SK-N-SH (cell line): ENCODE measurements around the gene POGLUT3. TPM values are rescaled to one million over a fixed set of nuclear protein-coding genes. Genes with fewer than 3 reads are reported as not detected.

Experiments
- CTCF ChIA-PET: fragments of 300-600, 350-600 bp; formaldehyde crosslinking; extraction: SDS; loops from one replicate; lab custom pipeline; 2021; lab: Yijun Ruan, JAX
- POLR2A ChIA-PET: fragments of 350-600 bp; sonication (Branson Sonifier 250); formaldehyde crosslinking; extraction: SDS; loops from one replicate; lab custom pipeline; 2020; ENCODE audit warnings: antibody characterized with exemption, inconsistent platforms; lab: Yijun Ruan, JAX
- DNase-seq: peaks from one replicate; pipeline ENCODE4 v3.0.0; 2012
- H2AFZ ChIP-seq: fragments of 200-600 bp; sonication (generic); 2 replicates; pipeline ENCODE4 v1.8.1; 2016; ENCODE audit warnings: antibody characterized with exemption, mild to moderate bottlenecking, low read depth
- H3F3A ChIP-seq: fragments of 200-600 bp; sonication (generic); replicated peaks from 2 replicates; pipeline ENCODE3; 2016; ENCODE audit warnings: antibody characterized with exemption, mild to moderate bottlenecking; ENCODE audit not compliant: insufficient read depth
- H3K27ac ChIP-seq, 2 experiments: fragments of 200-500 bp in 1 of 2; fragments of 200-600 bp in 1 of 2; sonication (Bioruptor generic) in 1 of 2; sonication (generic), shearing (Covaris generic) in 1 of 2; 2 replicates each; pipeline versions ENCODE4 v1.5.1 to v1.6.1; 2014 to 2016; ENCODE audit warnings: low read depth in 2 of 2, inconsistent platforms in 1 of 2, low read length in 1 of 2, mild to moderate bottlenecking in 1 of 2, mixed read lengths in 1 of 2
- H3K27me3 ChIP-seq: fragments of 200-600 bp; sonication (generic), shearing (Covaris generic); 2 replicates; pipeline ENCODE4 v1.6.1; 2016; ENCODE audit warnings: mixed run types; ENCODE audit not compliant: insufficient read depth
- H3K36me3 ChIP-seq, 2 experiments: fragments of 200-500 bp in 1 of 2; fragments of 200-600 bp in 1 of 2; sonication (Bioruptor generic) in 1 of 2; sonication (generic) in 1 of 2; replicated peaks in 1 of 2; 2 replicates each; pipeline versions ENCODE3 to v1.5.1; 2014 to 2016; ENCODE audit warnings: low read length in 1 of 2, mild to moderate bottlenecking in 1 of 2; ENCODE audit not compliant: insufficient read depth in 2 of 2, control insufficient read depth in 1 of 2
- H3K4me1 ChIP-seq, 2 experiments: fragments of 200-500 bp in 1 of 2; fragments of 200-600 bp in 1 of 2; sonication (Bioruptor generic) in 1 of 2; sonication (generic), shearing (Covaris generic) in 1 of 2; 2 replicates each; pipeline versions ENCODE4 v1.5.1 to v1.6.1; 2014 to 2016; ENCODE audit warnings: low read depth in 1 of 2, low read length in 1 of 2, mixed run types in 1 of 2; ENCODE audit not compliant: insufficient read depth in 2 of 2, control insufficient read depth in 1 of 2
- H3K4me2 ChIP-seq: fragments of 200-600 bp; sonication (generic), shearing (Covaris generic); 2 replicates; pipeline ENCODE4 v1.6.1; 2017; ENCODE audit warnings: mixed run types
- H3K4me3 ChIP-seq, 2 experiments: fragments of 200-500 bp in 1 of 2; fragments of 200-600 bp in 1 of 2; sonication (Bioruptor generic) in 1 of 2; sonication (generic), shearing (Covaris generic) in 1 of 2; 2 replicates each; pipeline versions ENCODE4 v1.5.1 to v1.8.1; 2014 to 2016; ENCODE audit warnings: low read depth in 2 of 2, inconsistent platforms in 1 of 2, low read length in 1 of 2, mild to moderate bottlenecking in 1 of 2, mixed read lengths in 1 of 2, moderate library complexity in 1 of 2
- H3K79me2 ChIP-seq: fragments of 200-600 bp; sonication (generic); 2 replicates; pipeline ENCODE4 v1.8.1; 2017; ENCODE audit warnings: mild to moderate bottlenecking; ENCODE audit not compliant: insufficient read depth
- H3K9ac ChIP-seq: fragments of 200-600 bp; sonication (generic); 2 replicates; pipeline ENCODE4 v1.6.1; 2017; ENCODE audit warnings: mixed run types
- H3K9me2 ChIP-seq: fragments of 200-600 bp; sonication (generic); 2 replicates; pipeline ENCODE4 v1.6.1; 2017; ENCODE audit warnings: mixed run types
- H3K9me3 ChIP-seq: fragments of 200-600 bp; sonication (generic); 2 replicates; pipeline ENCODE4 v1.6.1; 2017; ENCODE audit warnings: mixed run types, mild to moderate bottlenecking, moderate library complexity
- H4K20me1 ChIP-seq: fragments of 200-600 bp; sonication (generic); 2 replicates; pipeline ENCODE4 v1.6.1; 2017; ENCODE audit warnings: mild to moderate bottlenecking, mixed run types; ENCODE audit not compliant: insufficient read depth
- CHD2 ChIP-seq: fragments of 150-350 bp; IDR thresholded peaks from 2 replicates; pipeline ENCODE4 v1.6.1; 2018; ENCODE audit warnings: low read length; ENCODE audit not compliant: partially characterized antibody
- CTCF ChIP-seq: fragments of 200-600 bp; sonication (generic); IDR thresholded peaks from 2 replicates; pipeline ENCODE4 v1.6.1; 2017; ENCODE audit warnings: antibody characterized with exemption, mild to moderate bottlenecking, moderate library complexity
- EP300 ChIP-seq, 2 experiments: IDR thresholded peaks; 2 replicates each; pipeline versions ENCODE4 v1.4.0 to v1.6.1; 2012; ENCODE audit warnings: borderline replicate concordance in 1 of 2, low read depth in 1 of 2, low read length in 1 of 2
- EZH2phosphoT487 ChIP-seq: fragments of 200-600 bp; sonication (generic); IDR thresholded peaks from 2 replicates; pipeline ENCODE4 v1.6.1; 2017; ENCODE audit warnings: low read depth, mixed run types, mild to moderate bottlenecking, antibody characterized with exemption, moderate library complexity, borderline replicate concordance
- FOSL2 ChIP-seq: IDR thresholded peaks from 2 replicates; pipeline ENCODE4 v1.4.0; 2012; ENCODE audit warnings: low read depth, mild to moderate bottlenecking, moderate library complexity, borderline replicate concordance
- IRF3 ChIP-seq: fragments of 150-350 bp; IDR thresholded peaks from 2 replicates; pipeline ENCODE4 v1.6.1; 2016; ENCODE audit warnings: mild to moderate bottlenecking, low read depth, low read length
- MAX ChIP-seq: IDR thresholded peaks from 2 replicates; pipeline ENCODE4 v1.4.0; 2012; ENCODE audit warnings: low read depth
- POLR2AphosphoS5 ChIP-seq: IDR thresholded peaks from 2 replicates; pipeline ENCODE4 v1.6.1; 2012; ENCODE audit warnings: low read depth, low read length
- RAD21 ChIP-seq: IDR thresholded peaks from 2 replicates; pipeline ENCODE4 v1.6.1; 2012; ENCODE audit warnings: mild to moderate bottlenecking, low read length
- RCOR1 ChIP-seq: fragments of 150-350 bp; IDR thresholded peaks from 2 replicates; pipeline ENCODE4 v1.6.1; 2017; ENCODE audit warnings: antibody characterized with exemption, low read length
- REST ChIP-seq: IDR thresholded peaks from 2 replicates; pipeline ENCODE4 v1.6.1; 2012; ENCODE audit warnings: mild to moderate bottlenecking, low read depth, low read length, moderate library complexity
- RFX5 ChIP-seq: IDR thresholded peaks from 2 replicates; pipeline ENCODE4 v1.6.1; 2012; ENCODE audit warnings: mild to moderate bottlenecking, improper control_type of control experiment, low read length
- RXRA ChIP-seq: IDR thresholded peaks from 2 replicates; pipeline ENCODE4 v1.4.0; 2012; ENCODE audit warnings: low read depth, mild to moderate bottlenecking, borderline replicate concordance
- SMC3 ChIP-seq: IDR thresholded peaks from 2 replicates; pipeline ENCODE4 v1.6.1; 2012; ENCODE audit warnings: low read depth, low read length, improper control_type of control experiment
- TEAD4 ChIP-seq: IDR thresholded peaks from 2 replicates; pipeline ENCODE4 v1.4.0; 2012; ENCODE audit warnings: mild to moderate bottlenecking, borderline replicate concordance; ENCODE audit not compliant: insufficient read depth
- YY1 ChIP-seq: IDR thresholded peaks from 2 replicates; pipeline ENCODE4 v1.4.0; 2012; ENCODE audit warnings: low read depth, mild to moderate bottlenecking
- WGBS: methylation state at CpG from one replicate; pipeline ENCODE4 v1.1.6; 2017; ENCODE audit warnings: low lambda C conversion rate; 5-methylcytosine and 5-hydroxymethylcytosine counted together
- polyA plus RNA-seq, 3 experiments: library from polyadenylated mRNA; depleted of rRNA; stranded (reverse); fragments of >200 nt; gene quantifications; 2 replicates each; pipeline ENCODE4 v1.2.3, GENCODE V29; 2012

Gene POGLUT3
- polyA plus RNA-seq, 1 of the 3 experiments (the other 2 are of a cell fraction) = 26.3 TPM

- H4K20me1 ChIP-seq = no peaks in the 10 kb centered on the region
- ChIA-PET POLR2A (no interaction called here), CTCF (no interaction called here)
- no peaks in the 10 kb centered on the region for H3K36me3 ChIP-seq
- H3K9ac ChIP-seq = peak overlapping the region; percentile 76; the same call in 1 of the 2 replicates
- DNase-seq = no peak
- no peaks in the 10 kb centered on the region for H3K9me2 ChIP-seq
- H2AFZ ChIP-seq = peak overlapping the region; percentile 80
- no peaks in the 10 kb centered on the region for H3K9me3 ChIP-seq
- H3F3A ChIP-seq = peaks cover 6% of the 10 kb centered on the region
- no peaks in the 10 kb centered on the region for H3K27me3 ChIP-seq
- peak overlapping the region; percentile 61 to 75 for H3K4me3 ChIP-seq
- peak overlapping the region; percentile 74 for H3K4me2 ChIP-seq
- no peak for TF ChIP-seq TEAD4
- TF ChIP-seq FOSL2 = no peak
- TF ChIP-seq MAX = no peak
- TF ChIP-seq RFX5 = no peak
- TF ChIP-seq EZH2phosphoT487 = no peak
- no peak for TF ChIP-seq REST
- no peak for TF ChIP-seq RAD21
- no peak for TF ChIP-seq CHD2
- TF ChIP-seq RXRA = no peak
- no peak for TF ChIP-seq RCOR1
- no peak for TF ChIP-seq POLR2AphosphoS5
- TF ChIP-seq CTCF = no peak
- TF ChIP-seq EP300 (IDR thresholded peaks at IDR 0.05; ENCODE audit: borderline replicate concordance in 1 of 2, low read depth in 1 of 2, low read length in 1 of 2) = no peak
- no peak for TF ChIP-seq IRF3
- no peak for TF ChIP-seq YY1
- no peak for TF ChIP-seq SMC3
- TF ChIP-seq, all 33 proteins: peak for 0
- Histone ChIP-seq H3K27ac (peak overlapping the region; percentile 83 to 87), H3K4me1 (peaks cover 0 to 11% of the 10 kb centered on the region in 2 experiments; a peak in 2 of 4 replicates), H3K79me2 (peaks cover 15% of the 10 kb centered on the region; the same call in 1 of the 2 replicates)
- WGBS = 91% methylated on average over 7 of the region's 7 CpGs
Observed at GRCh38 chr11:108496643-108497256, 1.4 kb downstream of the POGLUT3 start.
